K562 (cell line): ENCODE measurements around the gene MPC2. TPM values are rescaled to one million over a fixed set of nuclear protein-coding genes. Genes with fewer than 3 reads are reported as not detected.

ENCODE experiments used
- BCOR ChIP-seq: fragments of 450-650 bp; IDR thresholded peaks from 2 replicates; pipeline ENCODE4 v1.6.1; 2016
- EGR1 ChIP-seq: fragments of 450-650 bp; conservative IDR thresholded peaks from 2 replicates; pipeline ENCODE4 v1.6.1; 2017; ENCODE audit warnings: mild to moderate bottlenecking
- MEF2D ChIP-seq: conservative IDR thresholded peaks from 2 replicates; pipeline ENCODE4 v1.6.1; 2016; ENCODE audit warnings: low read depth, missing genetic modification characterization, missing compliant biosample characterization
- NELFE ChIP-seq: IDR thresholded peaks from 2 replicates; pipeline ENCODE4 v1.6.1; 2011; ENCODE audit warnings: mild to moderate bottlenecking; ENCODE audit not compliant: insufficient read depth, insufficient read length
- NFRKB ChIP-seq: fragments of 450-650 bp; IDR thresholded peaks from 2 replicates; pipeline ENCODE4 v1.6.1; 2016; ENCODE audit warnings: low read depth
- PML ChIP-seq: IDR thresholded peaks from 2 replicates; pipeline ENCODE4 v1.6.1; 2012; ENCODE audit warnings: low read length, inconsistent platforms
- SAP30 ChIP-seq: fragments of 200-600 bp; sonication (generic); IDR thresholded peaks from 2 replicates; pipeline ENCODE4 v1.6.1; 2012; ENCODE audit warnings: borderline replicate concordance, low read depth, mild to moderate bottlenecking, moderate library complexity, low read length, control low read depth, inconsistent platforms; ENCODE audit not compliant: insufficient read depth, poor library complexity, severe bottlenecking
- SIN3B ChIP-seq: fragments of 450-650 bp; IDR thresholded peaks from 2 replicates; pipeline ENCODE4 v1.6.1; 2017; ENCODE audit warnings: low read depth, mild to moderate bottlenecking, moderate library complexity
- SMC3 ChIP-seq: conservative IDR thresholded peaks from 2 replicates; pipeline ENCODE4 v1.6.1; 2011; ENCODE audit warnings: low read depth, low read length, improper control_type of control experiment; ENCODE audit not compliant: insufficient read depth
- SRSF7 ChIP-seq: fragments of 200-400 bp; formaldehyde crosslinking; optimal IDR thresholded peaks from 2 replicates; pipeline ENCODE3; 2017; ENCODE audit warnings: mild to moderate bottlenecking, low read depth, low read length
- ZC3H8 ChIP-seq: fragments of 450-650 bp; IDR thresholded peaks from 2 replicates; pipeline ENCODE4 v1.6.1; 2017
- ZFP1 ChIP-seq: fragments of 450-650 bp; formaldehyde crosslinking; IDR thresholded peaks from 2 replicates; pipeline ENCODE4 v1.4.0; 2020; ENCODE audit warnings: mild to moderate bottlenecking, mixed read lengths
- ZNF717 ChIP-seq: fragments of 250-450 bp; sonication (Bioruptor Pico); IDR thresholded peaks from 2 replicates; pipeline ENCODE4 v1.5.0; 2021
- polyA plus RNA-seq, 8 experiments: library from polyadenylated mRNA; depleted of rRNA in 4 of 8; stranded (reverse) in 5 of 8; unstranded in 3 of 8; fragments of >200 nt; fragmentation: Nextera tagmentation in 2 of 8; fragmentation: Illumina TruSeq in 1 of 8; extraction: Ambion mirVana in 2 of 8; extraction: Trizol in 1 of 8; gene quantifications; 2 replicates each; pipeline versions ENCODE4 v1.2.1 to v1.2.3, GENCODE V29; 2011 to 2014; ENCODE audit warnings: inconsistent platforms in 1 of 8, missing spikeins in 1 of 8
- total RNA-seq, 7 experiments: library from RNA; depleted of rRNA in 6 of 7; stranded (reverse); fragments of >200 nt in 6 of 7; fragmentation: Illumina TruSeq in 2 of 7; extraction: Trizol in 2 of 7; gene quantifications; 2 replicates each; pipeline versions ENCODE4 v1.2.1 to v1.2.3, GENCODE V29; 2011 to 2021; ENCODE audit warnings: low replicate concordance in 1 of 7
- TF ChIP-seq, protein P1 (sequence below): fragments of 450-650 bp; formaldehyde crosslinking; IDR thresholded peaks from 2 replicates; pipeline ENCODE4 v1.4.0; 2020; ENCODE audit warnings: mild to moderate bottlenecking, moderate library complexity
- TF ChIP-seq, protein P2 (sequence below): fragments of 250-450 bp; sonication (Bioruptor Pico); IDR thresholded peaks from 2 replicates; pipeline ENCODE4 v1.8.0; 2021; ENCODE audit warnings: moderate library complexity, mild to moderate bottlenecking, inconsistent platforms
- TF ChIP-seq, protein P3 (sequence below): fragments of 200-800 bp; sonication (Bioruptor generic); IDR thresholded peaks from 2 replicates; pipeline ENCODE4 v1.6.1; 2016; ENCODE audit warnings: missing genetic modification characterization, missing compliant biosample characterization
- TF ChIP-seq, protein P4 (sequence below): sonication (generic); formaldehyde crosslinking; IDR thresholded peaks from 2 replicates; pipeline ENCODE4 v1.5.0; 2020; ENCODE audit warnings: missing genetic modification reagents
- TF ChIP-seq, protein P5 (sequence below): fragments of 250-450 bp; sonication (Bioruptor Pico); IDR thresholded peaks from 2 replicates; pipeline ENCODE4 v1.8.0; 2021; ENCODE audit warnings: mild to moderate bottlenecking, moderate library complexity

MPC2 gene
- total and polyA plus RNA-seq, 9 of the 15 experiments (the other 6 are each of a cell fraction or from before 2014, with no cell fraction given): 70.7 to 179 (median 144) TPM

DNA sequence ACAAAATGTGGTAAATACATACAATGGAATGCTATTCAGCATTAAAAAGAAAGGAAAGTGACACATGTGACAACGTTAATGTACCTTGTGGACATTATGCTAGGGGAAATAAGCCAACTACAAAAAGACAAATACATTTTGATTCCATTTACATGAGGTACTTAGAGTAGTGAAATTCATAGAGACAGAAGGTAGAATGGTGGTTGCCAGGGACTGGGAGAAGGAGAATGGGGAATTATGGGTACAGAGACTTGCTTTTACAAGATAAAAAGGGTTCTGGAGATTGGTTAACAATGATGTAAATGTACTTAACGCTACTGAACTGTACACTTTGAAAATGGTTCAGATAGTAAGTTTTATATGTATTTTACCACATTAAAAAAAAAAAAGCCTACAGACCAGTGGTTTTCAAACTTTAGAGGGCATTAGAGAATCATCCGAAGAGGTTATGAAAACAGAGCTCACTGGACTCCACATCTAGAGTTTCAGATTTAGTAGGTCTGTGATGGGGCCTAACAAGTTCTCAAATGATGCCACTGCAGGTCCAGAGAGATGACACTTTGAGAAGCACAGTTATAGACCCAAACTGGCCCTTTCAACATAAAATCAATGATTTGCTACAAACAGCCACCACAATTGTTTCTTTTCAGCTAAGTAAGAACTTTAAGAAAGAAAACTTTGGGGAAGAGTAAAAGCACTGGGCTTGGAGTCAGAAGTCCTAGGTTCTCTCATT is 13.4 kb downstream of the MPC2 start (continued):
- TF ChIP-seq, protein P1, sequence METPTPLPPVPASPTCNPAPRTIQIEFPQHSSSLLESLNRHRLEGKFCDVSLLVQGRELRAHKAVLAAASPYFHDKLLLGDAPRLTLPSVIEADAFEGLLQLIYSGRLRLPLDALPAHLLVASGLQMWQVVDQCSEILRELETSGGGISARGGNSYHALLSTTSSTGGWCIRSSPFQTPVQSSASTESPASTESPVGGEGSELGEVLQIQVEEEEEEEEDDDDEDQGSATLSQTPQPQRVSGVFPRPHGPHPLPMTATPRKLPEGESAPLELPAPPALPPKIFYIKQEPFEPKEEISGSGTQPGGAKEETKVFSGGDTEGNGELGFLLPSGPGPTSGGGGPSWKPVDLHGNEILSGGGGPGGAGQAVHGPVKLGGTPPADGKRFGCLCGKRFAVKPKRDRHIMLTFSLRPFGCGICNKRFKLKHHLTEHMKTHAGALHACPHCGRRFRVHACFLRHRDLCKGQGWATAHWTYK (CRISPR knock-in tag): 0 out of 2 replicates have a peak, but pooled peaks have one; percentile 60
- TF ChIP-seq EGR1 (no peak), NELFE (no peak), SAP30 (no peak), ZFP1 (no peak), ZC3H8 (no peak), NFRKB (no peak), SMC3 (no peak), SIN3B (no peak), ZNF717 (CRISPR knock-in tag) (no peak), MEF2D (tag) (no peak), PML (0 out of 2 replicates have a peak, but pooled peaks have one; percentile 10), BCOR (no peak), SRSF7 (no peak)
- TF ChIP-seq, protein P2, sequence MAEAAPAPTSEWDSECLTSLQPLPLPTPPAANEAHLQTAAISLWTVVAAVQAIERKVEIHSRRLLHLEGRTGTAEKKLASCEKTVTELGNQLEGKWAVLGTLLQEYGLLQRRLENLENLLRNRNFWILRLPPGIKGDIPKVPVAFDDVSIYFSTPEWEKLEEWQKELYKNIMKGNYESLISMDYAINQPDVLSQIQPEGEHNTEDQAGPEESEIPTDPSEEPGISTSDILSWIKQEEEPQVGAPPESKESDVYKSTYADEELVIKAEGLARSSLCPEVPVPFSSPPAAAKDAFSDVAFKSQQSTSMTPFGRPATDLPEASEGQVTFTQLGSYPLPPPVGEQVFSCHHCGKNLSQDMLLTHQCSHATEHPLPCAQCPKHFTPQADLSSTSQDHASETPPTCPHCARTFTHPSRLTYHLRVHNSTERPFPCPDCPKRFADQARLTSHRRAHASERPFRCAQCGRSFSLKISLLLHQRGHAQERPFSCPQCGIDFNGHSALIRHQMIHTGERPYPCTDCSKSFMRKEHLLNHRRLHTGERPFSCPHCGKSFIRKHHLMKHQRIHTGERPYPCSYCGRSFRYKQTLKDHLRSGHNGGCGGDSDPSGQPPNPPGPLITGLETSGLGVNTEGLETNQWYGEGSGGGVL (CRISPR knock-in tag): no peak
- TF ChIP-seq, protein P3, sequence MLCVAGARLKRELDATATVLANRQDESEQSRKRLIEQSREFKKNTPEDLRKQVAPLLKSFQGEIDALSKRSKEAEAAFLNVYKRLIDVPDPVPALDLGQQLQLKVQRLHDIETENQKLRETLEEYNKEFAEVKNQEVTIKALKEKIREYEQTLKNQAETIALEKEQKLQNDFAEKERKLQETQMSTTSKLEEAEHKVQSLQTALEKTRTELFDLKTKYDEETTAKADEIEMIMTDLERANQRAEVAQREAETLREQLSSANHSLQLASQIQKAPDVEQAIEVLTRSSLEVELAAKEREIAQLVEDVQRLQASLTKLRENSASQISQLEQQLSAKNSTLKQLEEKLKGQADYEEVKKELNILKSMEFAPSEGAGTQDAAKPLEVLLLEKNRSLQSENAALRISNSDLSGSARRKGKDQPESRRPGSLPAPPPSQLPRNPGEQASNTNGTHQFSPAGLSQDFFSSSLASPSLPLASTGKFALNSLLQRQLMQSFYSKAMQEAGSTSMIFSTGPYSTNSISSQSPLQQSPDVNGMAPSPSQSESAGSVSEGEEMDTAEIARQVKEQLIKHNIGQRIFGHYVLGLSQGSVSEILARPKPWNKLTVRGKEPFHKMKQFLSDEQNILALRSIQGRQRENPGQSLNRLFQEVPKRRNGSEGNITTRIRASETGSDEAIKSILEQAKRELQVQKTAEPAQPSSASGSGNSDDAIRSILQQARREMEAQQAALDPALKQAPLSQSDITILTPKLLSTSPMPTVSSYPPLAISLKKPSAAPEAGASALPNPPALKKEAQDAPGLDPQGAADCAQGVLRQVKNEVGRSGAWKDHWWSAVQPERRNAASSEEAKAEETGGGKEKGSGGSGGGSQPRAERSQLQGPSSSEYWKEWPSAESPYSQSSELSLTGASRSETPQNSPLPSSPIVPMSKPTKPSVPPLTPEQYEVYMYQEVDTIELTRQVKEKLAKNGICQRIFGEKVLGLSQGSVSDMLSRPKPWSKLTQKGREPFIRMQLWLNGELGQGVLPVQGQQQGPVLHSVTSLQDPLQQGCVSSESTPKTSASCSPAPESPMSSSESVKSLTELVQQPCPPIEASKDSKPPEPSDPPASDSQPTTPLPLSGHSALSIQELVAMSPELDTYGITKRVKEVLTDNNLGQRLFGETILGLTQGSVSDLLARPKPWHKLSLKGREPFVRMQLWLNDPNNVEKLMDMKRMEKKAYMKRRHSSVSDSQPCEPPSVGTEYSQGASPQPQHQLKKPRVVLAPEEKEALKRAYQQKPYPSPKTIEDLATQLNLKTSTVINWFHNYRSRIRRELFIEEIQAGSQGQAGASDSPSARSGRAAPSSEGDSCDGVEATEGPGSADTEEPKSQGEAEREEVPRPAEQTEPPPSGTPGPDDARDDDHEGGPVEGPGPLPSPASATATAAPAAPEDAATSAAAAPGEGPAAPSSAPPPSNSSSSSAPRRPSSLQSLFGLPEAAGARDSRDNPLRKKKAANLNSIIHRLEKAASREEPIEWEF: no peak
- TF ChIP-seq, protein P4, sequence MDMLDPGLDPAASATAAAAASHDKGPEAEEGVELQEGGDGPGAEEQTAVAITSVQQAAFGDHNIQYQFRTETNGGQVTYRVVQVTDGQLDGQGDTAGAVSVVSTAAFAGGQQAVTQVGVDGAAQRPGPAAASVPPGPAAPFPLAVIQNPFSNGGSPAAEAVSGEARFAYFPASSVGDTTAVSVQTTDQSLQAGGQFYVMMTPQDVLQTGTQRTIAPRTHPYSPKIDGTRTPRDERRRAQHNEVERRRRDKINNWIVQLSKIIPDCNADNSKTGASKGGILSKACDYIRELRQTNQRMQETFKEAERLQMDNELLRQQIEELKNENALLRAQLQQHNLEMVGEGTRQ: no peak
- TF ChIP-seq, protein P5, sequence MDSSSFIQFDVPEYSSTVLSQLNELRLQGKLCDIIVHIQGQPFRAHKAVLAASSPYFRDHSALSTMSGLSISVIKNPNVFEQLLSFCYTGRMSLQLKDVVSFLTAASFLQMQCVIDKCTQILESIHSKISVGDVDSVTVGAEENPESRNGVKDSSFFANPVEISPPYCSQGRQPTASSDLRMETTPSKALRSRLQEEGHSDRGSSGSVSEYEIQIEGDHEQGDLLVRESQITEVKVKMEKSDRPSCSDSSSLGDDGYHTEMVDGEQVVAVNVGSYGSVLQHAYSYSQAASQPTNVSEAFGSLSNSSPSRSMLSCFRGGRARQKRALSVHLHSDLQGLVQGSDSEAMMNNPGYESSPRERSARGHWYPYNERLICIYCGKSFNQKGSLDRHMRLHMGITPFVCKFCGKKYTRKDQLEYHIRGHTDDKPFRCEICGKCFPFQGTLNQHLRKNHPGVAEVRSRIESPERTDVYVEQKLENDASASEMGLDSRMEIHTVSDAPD (CRISPR knock-in tag): no peak
